HG03103 (cell line): ENCODE data around the gene IRF2.

Experiments used
- ATAC-seq: cut with Tn5 transposase; IDR thresholded peaks from one replicate; pipeline ENCODE4 v1.9.1; 2021; ENCODE audit warnings: low read depth; ENCODE audit not compliant: unreplicated experiment

IRF2 gene

GRCh38 chr4:184474263-184475095 is at the start of gene IRF2:
IRF2 (minus strand) TSS chr4:184474550; CDS start chr4:184429064, 45,486 bp downstream.
- peak; percentile 62 for ATAC-seq

DNA sequence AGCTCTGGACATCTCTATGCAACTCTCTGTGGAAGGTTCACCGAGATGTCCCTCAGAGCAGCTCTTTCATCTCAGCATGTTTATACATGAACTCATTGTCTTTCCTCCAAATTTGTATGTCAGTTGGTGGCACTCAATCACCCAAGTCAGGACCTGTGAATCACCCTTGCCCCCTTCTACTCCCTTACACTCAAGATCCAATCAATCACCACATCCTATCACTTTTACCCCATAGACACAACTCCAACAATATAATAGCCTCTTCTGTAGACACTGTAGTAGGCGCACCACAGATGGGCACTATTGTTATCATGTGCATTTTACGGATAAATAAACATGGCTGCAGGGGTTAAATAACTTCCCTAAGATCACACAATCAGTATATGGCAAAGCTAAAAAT is 41.3 kb upstream of the IRF2 start:
- ATAC-seq = no peak

GRCh38 chr4:184514121-184514988 is 40.0 kb upstream of the IRF2 start:
- peak; percentile 97 for ATAC-seq

GRCh38 chr4:184513802-184514120 is 39.4 kb upstream of the IRF2 start:
- no peak for ATAC-seq

GRCh38 chr4:184511156-184511555 is 36.8 kb upstream of the IRF2 start:
- no peak for ATAC-seq

- no peak for ATAC-seq
Observed at GRCh38 chr4:184510401-184510800, 36.1 kb upstream of the IRF2 start.

DNA sequence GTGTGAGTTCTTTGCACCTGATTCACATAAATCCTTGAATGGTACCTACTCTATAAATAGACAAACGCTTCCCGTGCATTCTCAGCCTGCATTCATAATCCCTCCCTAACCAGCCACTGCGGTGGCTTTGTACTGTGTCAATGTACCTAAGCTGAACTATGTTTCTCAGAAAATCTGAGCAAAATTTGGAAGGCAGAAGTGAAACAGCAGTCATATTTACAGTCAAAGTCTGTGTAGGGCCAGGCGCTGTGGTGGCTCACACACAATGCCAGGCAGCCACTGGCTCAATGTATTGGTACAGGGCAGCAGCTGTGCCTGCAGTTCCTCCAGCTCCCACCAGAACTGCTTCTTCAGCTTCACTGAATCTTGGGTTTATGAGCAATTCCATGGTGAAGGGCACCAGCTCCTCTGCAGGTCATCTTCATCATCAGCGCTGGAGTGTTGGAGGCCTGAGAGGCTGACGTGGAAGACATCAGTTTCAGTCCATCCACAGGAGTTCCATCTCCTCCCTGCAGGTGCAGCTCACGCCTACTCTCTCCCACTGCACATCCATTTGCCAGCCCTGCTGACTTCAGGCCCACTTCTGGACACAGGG is 32.3 kb upstream of the IRF2 start:
- ATAC-seq = peak; percentile 94

GRCh38 chr4:184504385-184504784 is 30.0 kb upstream of the IRF2 start:
- ATAC-seq = no peak

GRCh38 chr4:184503869-184504300 is 29.5 kb upstream of the IRF2 start:
- ATAC-seq = no peak

GRCh38 chr4:184500748-184501589 is 26.6 kb upstream of the IRF2 start:
- no peak for ATAC-seq

- ATAC-seq = no peak
Observed at GRCh38 chr4:184499996-184500395, 25.6 kb upstream of the IRF2 start.

DNA sequence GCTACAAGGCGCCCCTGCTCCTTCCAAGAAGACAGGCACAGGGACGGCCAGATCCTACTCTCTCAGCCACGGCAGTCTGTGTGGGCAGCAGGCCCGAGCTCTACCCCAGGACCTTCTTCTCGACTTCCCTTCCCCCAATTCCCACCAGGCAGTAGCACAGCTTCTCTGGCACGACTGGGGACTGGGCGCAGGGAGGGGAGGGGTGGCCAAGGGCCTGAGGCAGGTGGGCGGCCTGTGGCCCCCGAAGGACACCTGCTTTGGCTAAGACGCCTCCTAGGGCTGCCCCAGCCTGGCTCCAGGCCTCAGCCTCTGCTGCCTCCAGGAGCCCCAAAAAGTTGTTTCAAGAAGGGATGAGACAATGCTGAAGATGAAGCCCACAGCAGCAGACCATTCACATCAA is 24.2 kb upstream of the IRF2 start:
- ATAC-seq = no peak

- ATAC-seq = no peak
Observed at GRCh38 chr4:184489771-184490170, 15.4 kb upstream of the IRF2 start.

DNA sequence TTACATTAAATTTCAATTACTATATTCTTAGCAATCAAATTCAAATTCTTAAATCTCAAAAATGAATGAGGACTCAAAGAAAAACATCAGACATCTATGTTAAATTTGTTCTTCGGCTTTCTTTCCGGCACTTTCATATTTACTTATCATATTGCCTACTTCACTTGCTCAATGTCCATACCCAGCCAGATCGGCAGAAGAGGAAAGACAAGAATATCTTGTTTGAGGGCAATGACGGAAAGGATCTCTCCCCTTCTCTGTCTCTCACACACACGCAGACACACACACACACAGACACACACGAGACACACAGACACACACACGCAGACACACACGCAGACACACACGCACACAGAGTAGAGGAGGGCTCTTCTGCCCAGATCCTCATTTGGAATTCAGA is 13.2 kb upstream of the IRF2 start:
- ATAC-seq = no peak

- ATAC-seq = no peak
Observed at GRCh38 chr4:184485279-184485678, 10.9 kb upstream of the IRF2 start.

DNA sequence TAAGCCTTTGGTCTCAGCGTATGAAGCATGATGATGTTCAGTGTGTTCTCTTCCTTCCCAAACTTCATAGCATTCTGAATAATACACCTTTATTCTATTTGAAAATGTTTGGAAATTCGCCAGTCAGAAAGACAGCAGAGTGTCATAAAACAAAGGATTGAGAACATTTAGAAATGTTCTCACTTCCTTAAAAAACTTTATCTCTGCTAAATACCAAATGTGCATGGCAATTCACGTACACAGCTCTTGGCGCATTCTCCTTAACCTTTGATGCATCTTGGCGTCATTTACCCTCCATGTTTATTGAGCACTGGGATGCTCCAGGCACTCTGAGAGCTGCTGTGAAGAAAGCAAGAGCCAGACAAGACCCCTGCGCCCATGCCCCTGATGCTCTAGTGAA is 7.2 kb upstream of the IRF2 start:
- ATAC-seq = no peak

GRCh38 chr4:184479516-184479950 is 5.2 kb upstream of the IRF2 start:
- no peak for ATAC-seq

DNA sequence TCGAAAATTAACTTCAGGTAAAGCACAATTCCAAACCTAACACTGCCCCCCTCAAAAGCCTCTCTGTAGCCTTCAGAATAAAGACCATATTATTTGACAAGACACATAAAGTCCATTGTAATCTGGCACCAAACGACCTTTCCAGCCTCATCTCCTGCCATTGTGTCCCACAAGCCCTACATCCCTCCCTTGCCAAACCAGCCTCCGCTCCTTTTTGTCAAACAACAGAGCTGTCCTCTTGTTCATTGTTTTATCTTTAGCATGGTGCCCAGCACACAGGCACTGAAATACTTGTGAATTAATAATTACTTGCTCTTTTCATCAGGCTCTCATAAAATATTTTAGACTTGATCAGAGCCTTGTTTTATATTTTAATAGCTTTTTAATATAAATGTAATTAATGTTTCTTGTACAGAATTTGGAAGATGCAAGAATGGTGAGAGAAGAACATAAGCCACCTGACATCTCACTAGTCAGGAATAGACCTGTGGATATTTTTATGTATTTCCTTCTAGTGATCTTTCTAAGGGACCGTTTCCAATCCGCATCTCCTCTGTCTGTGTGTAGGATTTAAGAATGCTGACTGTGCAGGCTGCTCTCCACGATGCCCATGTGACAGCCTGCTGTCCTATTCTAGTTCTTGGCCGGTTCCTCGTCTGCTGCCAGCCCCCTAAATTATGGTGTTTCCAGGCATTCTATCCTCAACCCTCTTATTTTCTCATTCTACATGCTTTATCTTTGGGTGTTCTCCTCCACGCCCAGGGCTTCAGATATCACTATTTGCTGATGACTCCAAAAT is 3.0 kb upstream of the IRF2 start:
- ATAC-seq = no peak

GRCh38 chr4:184476695-184477094 is 2.3 kb upstream of the IRF2 start:
- ATAC-seq = no peak

- ATAC-seq = no peak
Observed at GRCh38 chr4:184475498-184475897, 1.1 kb upstream of the IRF2 start.
